ENCODE results near the gene SLC22A5.
A peak's percentile ranks its signal among the peaks of the same experiment; 100 is the strongest.

SLC22A5 gene

DNA sequence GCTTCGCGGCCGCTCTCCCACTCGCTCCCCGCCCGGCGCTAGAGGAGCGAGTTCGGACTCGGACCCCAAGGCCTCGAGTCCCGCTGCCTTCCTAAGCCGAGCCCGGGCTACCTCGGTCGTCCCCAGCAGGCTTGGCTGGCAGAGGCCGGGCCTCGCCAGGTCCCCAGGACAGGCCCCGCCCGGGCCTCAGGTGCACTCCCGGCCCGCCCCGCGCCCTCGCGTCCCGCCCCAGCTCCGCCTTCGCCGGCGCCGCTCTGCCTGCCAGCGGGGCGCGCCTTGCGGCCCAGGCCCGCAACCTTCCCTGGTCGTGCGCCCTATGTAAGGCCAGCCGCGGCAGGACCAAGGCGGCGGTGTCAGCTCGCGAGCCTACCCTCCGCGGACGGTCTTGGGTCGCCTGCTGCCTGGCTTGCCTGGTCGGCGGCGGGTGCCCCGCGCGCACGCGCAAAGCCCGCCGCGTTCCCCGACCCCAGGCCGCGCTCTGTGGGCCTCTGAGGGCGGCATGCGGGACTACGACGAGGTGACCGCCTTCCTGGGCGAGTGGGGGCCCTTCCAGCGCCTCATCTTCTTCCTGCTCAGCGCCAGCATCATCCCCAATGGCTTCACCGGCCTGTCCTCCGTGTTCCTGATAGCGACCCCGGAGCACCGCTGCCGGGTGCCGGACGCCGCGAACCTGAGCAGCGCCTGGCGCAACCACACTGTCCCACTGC is at the start of gene SLC22A5 (continued):
- TF ChIP-seq ZNF391 (tag by site-specific recombination; IDR thresholded peaks at IDR 0.05; ENCODE audit: borderline replicate concordance, low read depth) (0 out of 2 replicates have a peak, but pooled peaks have one; percentile 53), ZNF132 (tag by site-specific recombination; IDR thresholded peaks at IDR 0.05; ENCODE audit: borderline replicate concordance) (no peak), GLIS2 (tag by site-specific recombination; IDR thresholded peaks at IDR 0.05) (peak; percentile 67), HOXA7 (CRISPR knock-in tag; IDR thresholded peaks at IDR 0.05; ENCODE audit: borderline replicate concordance) (no peak), ZSCAN5A (tag by site-specific recombination; IDR thresholded peaks at IDR 0.05) (peak; percentile 74), TRIM28 (IDR thresholded peaks at IDR 0.05; ENCODE audit: borderline replicate concordance, low read length) (peak; percentile 40; the same call in 1 of the 2 replicates), PRDM1 (tag by site-specific recombination; IDR thresholded peaks at IDR 0.05) (no peak), ZFP69B (tag by site-specific recombination; IDR thresholded peaks at IDR 0.05) (peak; percentile 48), ZNF292 (tag by site-specific recombination; IDR thresholded peaks at IDR 0.05; ENCODE audit: borderline replicate concordance, low read depth) (no peak), ZNF529 (tag by site-specific recombination; IDR thresholded peaks at IDR 0.05; ENCODE audit: insufficient replicate concordance) (no peak), ZNF214 (tag by site-specific recombination; IDR thresholded peaks at IDR 0.05; ENCODE audit: borderline replicate concordance) (no peak), ZBTB6 (tag by site-specific recombination; IDR thresholded peaks at IDR 0.05) (no peak; the same call in 1 of the 2 replicates), ZNF777 (tag by site-specific recombination; IDR thresholded peaks at IDR 0.05; ENCODE audit: borderline replicate concordance) (peak; percentile 29; the same call in 1 of the 2 replicates), ZNF626 (tag by site-specific recombination; IDR thresholded peaks at IDR 0.05) (peak; percentile 71; the same call in 1 of the 2 replicates), KLF8 (tag by site-specific recombination; IDR thresholded peaks at IDR 0.05) (peak; percentile 49; the same call in 1 of the 2 replicates), GLIS1 (tag by site-specific recombination; IDR thresholded peaks at IDR 0.05) (peak; percentile 31; the same call in 1 of the 2 replicates), ZNF341 (tag by site-specific recombination; IDR thresholded peaks at IDR 0.05; ENCODE audit: low read depth) (peak; percentile 6; the same call in 1 of the 2 replicates), MYNN (tag by site-specific recombination; IDR thresholded peaks at IDR 0.05; ENCODE audit: borderline replicate concordance) (no peak), KLF16 (tag by site-specific recombination; IDR thresholded peaks at IDR 0.05) (peak; percentile 34; the same call in 1 of the 2 replicates), ZNF138 (tag by site-specific recombination; IDR thresholded peaks at IDR 0.05; ENCODE audit: borderline replicate concordance) (no peak), ZNF692 (tag by site-specific recombination; IDR thresholded peaks at IDR 0.05) (0 out of 2 replicates have a peak, but pooled peaks have one; percentile 20), ZNF792 (tag by site-specific recombination; IDR thresholded peaks at IDR 0.05) (no peak), KLF1 (tag by site-specific recombination; IDR thresholded peaks at IDR 0.05) (peak; percentile 38), SP2 (tag by site-specific recombination; IDR thresholded peaks at IDR 0.05) (peak; percentile 49)
- TF ChIP-seq, protein P1, sequence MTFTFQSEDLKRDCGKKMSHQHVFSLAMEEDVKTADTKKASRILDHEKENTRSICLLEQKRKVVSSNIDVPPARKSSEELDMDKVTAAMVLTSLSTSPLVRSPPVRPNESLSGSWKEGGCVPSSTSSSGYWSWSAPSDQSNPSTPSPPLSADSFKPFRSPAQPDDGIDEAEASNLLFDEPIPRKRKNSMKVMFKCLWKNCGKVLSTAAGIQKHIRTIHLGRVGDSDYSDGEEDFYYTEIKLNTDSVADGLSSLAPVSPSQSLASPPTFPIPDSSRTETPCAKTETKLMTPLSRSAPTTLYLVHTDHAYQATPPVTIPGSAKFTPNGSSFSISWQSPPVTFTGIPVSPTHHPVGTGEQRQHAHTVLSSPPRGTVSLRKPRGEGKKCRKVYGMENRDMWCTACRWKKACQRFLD (tag by site-specific recombination; IDR thresholded peaks at IDR 0.05), result no peak
- TF ChIP-seq, protein P2, sequence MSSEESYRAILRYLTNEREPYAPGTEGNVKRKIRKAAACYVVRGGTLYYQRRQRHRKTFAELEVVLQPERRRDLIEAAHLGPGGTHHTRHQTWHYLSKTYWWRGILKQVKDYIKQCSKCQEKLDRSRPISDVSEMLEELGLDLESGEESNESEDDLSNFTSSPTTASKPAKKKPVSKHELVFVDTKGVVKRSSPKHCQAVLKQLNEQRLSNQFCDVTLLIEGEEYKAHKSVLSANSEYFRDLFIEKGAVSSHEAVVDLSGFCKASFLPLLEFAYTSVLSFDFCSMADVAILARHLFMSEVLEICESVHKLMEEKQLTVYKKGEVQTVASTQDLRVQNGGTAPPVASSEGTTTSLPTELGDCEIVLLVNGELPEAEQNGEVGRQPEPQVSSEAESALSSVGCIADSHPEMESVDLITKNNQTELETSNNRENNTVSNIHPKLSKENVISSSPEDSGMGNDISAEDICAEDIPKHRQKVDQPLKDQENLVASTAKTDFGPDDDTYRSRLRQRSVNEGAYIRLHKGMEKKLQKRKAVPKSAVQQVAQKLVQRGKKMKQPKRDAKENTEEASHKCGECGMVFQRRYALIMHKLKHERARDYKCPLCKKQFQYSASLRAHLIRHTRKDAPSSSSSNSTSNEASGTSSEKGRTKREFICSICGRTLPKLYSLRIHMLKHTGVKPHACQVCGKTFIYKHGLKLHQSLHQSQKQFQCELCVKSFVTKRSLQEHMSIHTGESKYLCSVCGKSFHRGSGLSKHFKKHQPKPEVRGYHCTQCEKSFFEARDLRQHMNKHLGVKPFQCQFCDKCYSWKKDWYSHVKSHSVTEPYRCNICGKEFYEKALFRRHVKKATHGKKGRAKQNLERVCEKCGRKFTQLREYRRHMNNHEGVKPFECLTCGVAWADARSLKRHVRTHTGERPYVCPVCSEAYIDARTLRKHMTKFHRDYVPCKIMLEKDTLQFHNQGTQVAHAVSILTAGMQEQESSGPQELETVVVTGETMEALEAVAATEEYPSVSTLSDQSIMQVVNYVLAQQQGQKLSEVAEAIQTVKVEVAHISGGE (tag by site-specific recombination; conservative IDR thresholded peaks at IDR 0.05; ENCODE audit: low read depth), result peak; percentile 39
- TF ChIP-seq, protein P3, sequence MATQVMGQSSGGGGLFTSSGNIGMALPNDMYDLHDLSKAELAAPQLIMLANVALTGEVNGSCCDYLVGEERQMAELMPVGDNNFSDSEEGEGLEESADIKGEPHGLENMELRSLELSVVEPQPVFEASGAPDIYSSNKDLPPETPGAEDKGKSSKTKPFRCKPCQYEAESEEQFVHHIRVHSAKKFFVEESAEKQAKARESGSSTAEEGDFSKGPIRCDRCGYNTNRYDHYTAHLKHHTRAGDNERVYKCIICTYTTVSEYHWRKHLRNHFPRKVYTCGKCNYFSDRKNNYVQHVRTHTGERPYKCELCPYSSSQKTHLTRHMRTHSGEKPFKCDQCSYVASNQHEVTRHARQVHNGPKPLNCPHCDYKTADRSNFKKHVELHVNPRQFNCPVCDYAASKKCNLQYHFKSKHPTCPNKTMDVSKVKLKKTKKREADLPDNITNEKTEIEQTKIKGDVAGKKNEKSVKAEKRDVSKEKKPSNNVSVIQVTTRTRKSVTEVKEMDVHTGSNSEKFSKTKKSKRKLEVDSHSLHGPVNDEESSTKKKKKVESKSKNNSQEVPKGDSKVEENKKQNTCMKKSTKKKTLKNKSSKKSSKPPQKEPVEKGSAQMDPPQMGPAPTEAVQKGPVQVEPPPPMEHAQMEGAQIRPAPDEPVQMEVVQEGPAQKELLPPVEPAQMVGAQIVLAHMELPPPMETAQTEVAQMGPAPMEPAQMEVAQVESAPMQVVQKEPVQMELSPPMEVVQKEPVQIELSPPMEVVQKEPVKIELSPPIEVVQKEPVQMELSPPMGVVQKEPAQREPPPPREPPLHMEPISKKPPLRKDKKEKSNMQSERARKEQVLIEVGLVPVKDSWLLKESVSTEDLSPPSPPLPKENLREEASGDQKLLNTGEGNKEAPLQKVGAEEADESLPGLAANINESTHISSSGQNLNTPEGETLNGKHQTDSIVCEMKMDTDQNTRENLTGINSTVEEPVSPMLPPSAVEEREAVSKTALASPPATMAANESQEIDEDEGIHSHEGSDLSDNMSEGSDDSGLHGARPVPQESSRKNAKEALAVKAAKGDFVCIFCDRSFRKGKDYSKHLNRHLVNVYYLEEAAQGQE (tag by site-specific recombination; IDR thresholded peaks at IDR 0.05), result no peak

All from HEK293 (cell line).